HCT116 (cell line): ENCODE data around the gene RNF169. TPM values are rescaled to one million over a fixed set of nuclear protein-coding genes. Genes with fewer than 3 reads are reported as not detected.
A peak's percentile ranks its signal among the peaks of the same experiment; 100 is the strongest.

Experiments
- ATAC-seq: fragments of 200-7000 bp; cut with Tn5 transposase; 2 replicates; pipeline ENCODE4 v1.9.1; 2020; ENCODE audit warnings: mild to moderate bottlenecking, moderate library complexity
- BruUV-seq: library from RNA; stranded (reverse); fragments of 400-500 nt; replicated peaks from 2 replicates; lab custom pipeline; 2021; lab: Mats Ljungman, UMichigan
- CTCF ChIA-PET: fragments of 300-600 bp; sonication (Branson Sonifier 250); formaldehyde crosslinking; loops from one replicate; lab custom pipeline; 2021; ENCODE audit warnings: antibody characterized with exemption; lab: Charles Lee
- POLR2A ChIA-PET: fragments of 300-600, 350-600 bp; sonication (Branson Sonifier 250); formaldehyde crosslinking; loops from one replicate; lab custom pipeline; 2021; ENCODE audit warnings: antibody characterized with exemption; lab: Charles Lee
- RAD21 ChIA-PET, 2 experiments: fragments of 300-600 bp; sonication (Branson Sonifier 250); formaldehyde crosslinking; loops; one replicate each; lab custom pipeline; 2023; ENCODE audit warnings: low total read pairs in 2 of 2; ENCODE audit not compliant: uncharacterized antibody in 2 of 2, unreplicated experiment in 2 of 2, low non-redundant PET in 1 of 2; lab: Charles Lee
- DNase-seq: peaks from one replicate; pipeline ENCODE4 v3.0.0-alpha.2; 2010; ENCODE audit warnings: low read depth, low spot score
- H2AFZ ChIP-seq: fragments of 200-600 bp; shearing (Covaris generic), sonication (generic); 2 replicates; pipeline ENCODE4 v1.6.1; 2017; ENCODE audit warnings: low read depth, mixed run types, mixed read lengths, antibody characterized with exemption, low read length; ENCODE audit not compliant: poor library complexity, severe bottlenecking
- H3K27ac ChIP-seq: 2 replicates; pipeline ENCODE4 v1.5.1; 2012; ENCODE audit warnings: low read depth, low read length
- H3K27me3 ChIP-seq: fragments of 200-600 bp; sonication (generic); 2 replicates; pipeline ENCODE4 v1.6.1; 2016; ENCODE audit warnings: mixed run types, low read length, mixed read lengths; ENCODE audit not compliant: insufficient read depth
- H3K36me3 ChIP-seq, 2 experiments: fragments of 200-500 bp in 1 of 2; fragments of 200-600 bp in 1 of 2; sonication (Bioruptor generic) in 1 of 2; sonication (generic) in 1 of 2; 2 replicates each; pipeline versions ENCODE4 v1.5.1 to v1.6.1; 2014 to 2016; ENCODE audit warnings: low read length in 2 of 2, inconsistent platforms in 1 of 2, mixed read lengths in 1 of 2, mixed run types in 1 of 2; ENCODE audit not compliant: insufficient read depth in 2 of 2, control insufficient read depth in 1 of 2
- H3K4me1 ChIP-seq, 2 experiments: fragments of 200-600 bp in 1 of 2; sonication (generic) in 1 of 2; 2 replicates each; pipeline versions ENCODE4 v1.5.1 to v1.6.1; 2012 to 2017; ENCODE audit warnings: low read length in 2 of 2, inconsistent platforms in 1 of 2, mild to moderate bottlenecking in 1 of 2, mixed read lengths in 1 of 2, mixed run types in 1 of 2, moderate library complexity in 1 of 2; ENCODE audit not compliant: insufficient read depth in 2 of 2, control insufficient read depth in 1 of 2
- H3K4me2 ChIP-seq: fragments of 200-600 bp; sonication (generic); 2 replicates; pipeline ENCODE4 v1.6.1; 2017; ENCODE audit warnings: mixed run types, low read length, mixed read lengths
- H3K4me3 ChIP-seq, 2 experiments: fragments of 200-600 bp in 1 of 2; sonication (generic) in 1 of 2; replicated peaks in 1 of 2; 2 replicates each; pipeline ENCODE4 v1.5.1; 2011 to 2016; ENCODE audit warnings: low read length in 2 of 2, control low read depth in 1 of 2, low read depth in 1 of 2, mild to moderate bottlenecking in 1 of 2, mixed read lengths in 1 of 2, mixed run types in 1 of 2
- H3K79me2 ChIP-seq: fragments of 200-600 bp; sonication (generic); 2 replicates; pipeline ENCODE4 v1.6.1; 2017; ENCODE audit warnings: mild to moderate bottlenecking, mixed run types, low read length, moderate library complexity, mixed read lengths; ENCODE audit not compliant: insufficient read depth
- H3K9ac ChIP-seq: fragments of 200-600 bp; sonication (generic); 2 replicates; pipeline ENCODE4 v1.6.1; 2016; ENCODE audit warnings: low read length, mixed read lengths
- H3K9me2 ChIP-seq: fragments of 200-600 bp; sonication (generic), shearing (Covaris generic); 2 replicates; pipeline ENCODE4 v1.6.1; 2017; ENCODE audit warnings: mixed run types, mild to moderate bottlenecking, moderate library complexity; ENCODE audit not compliant: insufficient read depth
- H3K9me3 ChIP-seq, 2 experiments: fragments of 200-500 bp in 1 of 2; fragments of 200-600 bp in 1 of 2; sonication (Bioruptor generic) in 1 of 2; sonication (generic) in 1 of 2; 2 replicates each; pipeline ENCODE4 v1.6.1; 2014 to 2017; ENCODE audit warnings: low read length in 2 of 2, mixed read lengths in 2 of 2, inconsistent platforms in 1 of 2, low read depth in 1 of 2, mild to moderate bottlenecking in 1 of 2, mixed run types in 1 of 2, moderate library complexity in 1 of 2; ENCODE audit not compliant: control insufficient read depth in 1 of 2, insufficient read depth in 1 of 2
- H4K20me1 ChIP-seq: fragments of 200-600 bp; sonication (generic), shearing (Covaris generic); 2 replicates; pipeline ENCODE4 v1.6.1; 2017; ENCODE audit warnings: mixed run types, mild to moderate bottlenecking, moderate library complexity; ENCODE audit not compliant: insufficient read depth
- ATF3 ChIP-seq: IDR thresholded peaks from 2 replicates; pipeline ENCODE4 v1.6.1; 2012
- CBX3 ChIP-seq: IDR thresholded peaks from 2 replicates; pipeline ENCODE4 v1.6.1; 2012; ENCODE audit warnings: low read depth
- CEBPB ChIP-seq: IDR thresholded peaks from 2 replicates; pipeline ENCODE4 v1.6.1; 2012; ENCODE audit warnings: low read depth
- CTCF ChIP-seq, 3 experiments: fragments of 200-600 bp in 1 of 3; sonication (generic) in 1 of 3; IDR thresholded peaks in 2 of 3; conservative IDR thresholded peaks in 1 of 3; 2 replicates each; pipeline ENCODE4 v1.5.1; 2012 to 2017; ENCODE audit warnings: low read depth in 2 of 3, low read length in 2 of 3, antibody characterized with exemption in 1 of 3, borderline replicate concordance in 1 of 3, control low read depth in 1 of 3, mild to moderate bottlenecking in 1 of 3, mixed read lengths in 1 of 3, mixed run types in 1 of 3, moderate library complexity in 1 of 3; ENCODE audit not compliant: insufficient read depth in 1 of 3
- EGR1 ChIP-seq: IDR thresholded peaks from 2 replicates; pipeline ENCODE4 v1.6.1; 2012; ENCODE audit warnings: low read depth
- ELF1 ChIP-seq: IDR thresholded peaks from 2 replicates; pipeline ENCODE4 v1.6.1; 2012; ENCODE audit warnings: low read depth, borderline replicate concordance
- EZH2 ChIP-seq: fragments of 200-600 bp; sonication (generic); IDR thresholded peaks from 2 replicates; pipeline ENCODE4 v1.6.1; 2017; ENCODE audit warnings: antibody characterized with exemption, mixed run types
- EZH2phosphoT487 ChIP-seq: fragments of 200-600 bp; IDR thresholded peaks from 2 replicates; pipeline ENCODE4 v1.6.1; 2018; ENCODE audit warnings: antibody characterized with exemption, borderline replicate concordance
- FOSL1 ChIP-seq: IDR thresholded peaks from 2 replicates; pipeline ENCODE4 v1.6.1; 2012; ENCODE audit warnings: low read depth
- JUND ChIP-seq: IDR thresholded peaks from 2 replicates; pipeline ENCODE4 v1.6.1; 2012
- MAX ChIP-seq: IDR thresholded peaks from 2 replicates; pipeline ENCODE4 v1.6.1; 2012
- POLR2A ChIP-seq: IDR thresholded peaks from 2 replicates; pipeline ENCODE4 v1.7.0; 2011; ENCODE audit warnings: borderline replicate concordance; ENCODE audit not compliant: insufficient read depth, insufficient read length; ENCODE audit errors: extremely low read depth
- RAD21 ChIP-seq: IDR thresholded peaks from 2 replicates; pipeline ENCODE4 v1.6.1; 2012; ENCODE audit warnings: low read depth, mild to moderate bottlenecking
- REST ChIP-seq: IDR thresholded peaks from 2 replicates; pipeline ENCODE4 v1.6.1; 2012; ENCODE audit warnings: low read depth
- SIN3A ChIP-seq: IDR thresholded peaks from 2 replicates; pipeline ENCODE4 v1.6.1; 2012; ENCODE audit warnings: low read depth
- SP1 ChIP-seq: IDR thresholded peaks from 2 replicates; pipeline ENCODE4 v1.6.1; 2012; ENCODE audit warnings: low read depth
- SRF ChIP-seq: IDR thresholded peaks from 2 replicates; pipeline ENCODE4 v1.6.1; 2012; ENCODE audit warnings: low read depth
- TCF7L2 ChIP-seq: IDR thresholded peaks from 2 replicates; pipeline ENCODE4 v1.7.0; 2011; ENCODE audit warnings: borderline replicate concordance, inconsistent platforms; ENCODE audit not compliant: insufficient read depth, insufficient read length; ENCODE audit errors: extremely low read depth
- YY1 ChIP-seq: IDR thresholded peaks from 2 replicates; pipeline ENCODE4 v1.6.1; 2011; ENCODE audit warnings: low read length, low read depth, moderate library complexity, mild to moderate bottlenecking; ENCODE audit not compliant: insufficient replicate concordance; ENCODE audit errors: extremely low read depth
- ZFX ChIP-seq: fragments of 450-650 bp; IDR thresholded peaks from 2 replicates; pipeline ENCODE4 v1.6.1; 2017
- ZNF274 ChIP-seq: fragments of 200-500 bp; sonication (Bioruptor generic); IDR thresholded peaks from 2 replicates; pipeline ENCODE4 v1.6.1; 2014; ENCODE audit warnings: mild to moderate bottlenecking, low read depth, low read length, inconsistent platforms
- intact Hi-C: fragments of 100-400 bp; cut with micrococcal nuclease; formaldehyde crosslinking; loops from 2 replicates; pipeline ENCODE4 v1.10.0; 2022
- total RNA-seq: library from RNA; stranded (reverse); gene quantifications from one replicate; pipeline ENCODE4 v1.2.1, GENCODE V29; 2021; ENCODE audit not compliant: unreplicated experiment

Gene RNF169
- total RNA-seq, 1 experiment from 2014 or later, result 22.5 TPM

GRCh38 chr11:74749127-74749964 is 697 bp downstream of the RNF169 start:
- peak overlapping the region; percentile 95 for H3K27ac ChIP-seq
- BruUV-seq, result no TSS peak
- CTCF ChIA-PET, result interaction anchor here (1.5 kb wide), 1 partner anchor 10 kb away, joined by 4 read pairs; no protein-coding TSS in a partner anchor
- TF ChIP-seq SP1 (no peak), REST (no peak), ZFX (peak; percentile 99), YY1 (no peak), ZNF274 (no peak), EZH2phosphoT487 (no peak), ELF1 (no peak), RAD21 (no peak), CBX3 (no peak), JUND (no peak), EGR1 (peak; percentile 61), CEBPB (no peak), EZH2 (no peak), ATF3 (no peak), POLR2A (peak; percentile 22), CTCF (IDR thresholded peaks at IDR 0.05 in 2 of 3, conservative IDR thresholded peaks at IDR 0.05 in 1 of 3; ENCODE audit: borderline replicate concordance in 1 of 3, insufficient read depth in 1 of 3, low read depth in 2 of 3, low read length in 2 of 3) (no peak), SRF (no peak), FOSL1 (no peak), SIN3A (peak; percentile 17; the same call in 1 of the 2 replicates), TCF7L2 (no peak), MAX (peak; percentile 75)

More at GRCh38 chr11:74749127-74749964, 697 bp downstream of the RNF169 start:
- Histone ChIP-seq H2AFZ (no peak overlapping the region), H3K9ac (peak overlapping the region; percentile 87), H3K79me2 (peaks cover 51% of the 10 kb centered on the region), H3K4me3 (peak overlapping the region; percentile 64 to 93), H3K36me3 (no peaks in the 10 kb centered on the region), H3K9me2 (no peaks in the 10 kb centered on the region), H3K9me3 (no peaks in the 10 kb centered on the region), H4K20me1 (peaks cover 4% of the 10 kb centered on the region; the same call in 1 of the 2 replicates), H3K27me3 (no peaks in the 10 kb centered on the region), H3K4me2 (peak overlapping the region; percentile 99), H3K4me1 (peaks cover 6 to 30% of the 10 kb centered on the region in 2 experiments; a peak in 3 of 4 replicates)
- POLR2A ChIA-PET, result no interaction called here
- peak; percentile 76 for ATAC-seq
- peak; percentile 19 for DNase-seq
- intact Hi-C loops, result no loop called here
- RAD21 ChIA-PET, result no interaction called here
